Heart left ventricle (tissue), 16 donors: ENCODE results near the gene RFC2. TPM values are rescaled to one million over a fixed set of nuclear protein-coding genes. Genes with fewer than 3 reads are reported as not detected.

Source experiments
- ATAC-seq, 4 donors: fragments of 200-7000 bp; cut with Tn5 transposase; one replicate each; pipeline ENCODE4 v1.9.1; 2020 to 2022; ENCODE audit warnings: moderate library complexity in 4 of 4, mild to moderate bottlenecking in 3 of 4, moderate number of reproducible peaks in 1 of 4
- DNase-seq, 5 donors: peaks; one replicate each; pipeline ENCODE4 v3.0.0-alpha.2; 2020
- H3K27ac ChIP-seq, 12 donors: fragments of 200-600 bp; sonication (generic) in 4 of 12; one replicate each; pipeline versions ENCODE4 v1.5.0 to v1.8.0; 2016 to 2022; ENCODE audit warnings: mild to moderate bottlenecking in 2 of 12
- H3K27me3 ChIP-seq, 9 donors: fragments of 200-600 bp; sonication (generic) in 2 of 9; one replicate each; pipeline versions ENCODE4 v1.5.1 to v1.8.0; 2016 to 2022; ENCODE audit warnings: mild to moderate bottlenecking in 3 of 9
- H3K36me3 ChIP-seq, 9 donors: fragments of 200-600 bp; sonication (generic) in 2 of 9; one replicate each; pipeline versions ENCODE4 v1.5.0 to v1.8.0; 2018 to 2022; ENCODE audit warnings: mild to moderate bottlenecking in 2 of 9
- H3K4me1 ChIP-seq, 12 donors: fragments of 200-600 bp; sonication (generic) in 4 of 12; one replicate each; pipeline versions ENCODE4 v1.5.0 to v1.8.0; 2016 to 2022; ENCODE audit warnings: mild to moderate bottlenecking in 3 of 12
- H3K4me3 ChIP-seq, 12 donors: fragments of 200-600 bp; sonication (generic) in 4 of 12; one replicate each; pipeline versions ENCODE4 v1.5.0 to v1.8.0; 2017 to 2022; ENCODE audit warnings: mild to moderate bottlenecking in 9 of 12, moderate library complexity in 4 of 12
- H3K9me3 ChIP-seq, 12 donors: fragments of 200-600 bp; sonication (generic) in 4 of 12; one replicate each; pipeline versions ENCODE4 v1.5.0 to v1.8.0; 2016 to 2022; ENCODE audit warnings: mild to moderate bottlenecking in 1 of 12
- CTCF ChIP-seq, 12 donors: fragments of 200-600 bp; sonication (generic) in 4 of 12; IDR thresholded peaks; one replicate each; pipeline versions ENCODE4 v1.5.0 to v1.8.0; 2018 to 2022; ENCODE audit warnings: antibody characterized with exemption in 12 of 12, mild to moderate bottlenecking in 5 of 12
- POLR2A ChIP-seq, 2 donors: fragments of 450-650 bp; IDR thresholded peaks; one replicate each; pipeline ENCODE4 v1.6.1; 2017; ENCODE audit warnings: antibody characterized with exemption in 2 of 2, mild to moderate bottlenecking in 2 of 2, moderate library complexity in 2 of 2
- WGBS, 4 donors: extraction: QIAGEN DNeasy Blood & Tissue Kit in 2 of 4; methylation state at CpG; one replicate each; pipeline versions ENCODE4 v1.1.5 to v1.1.7; 2013 to 2018; 5-methylcytosine and 5-hydroxymethylcytosine counted together
- intact Hi-C, 10 donors: fragments of 100-400 bp; cut with DNase I; formaldehyde crosslinking; loops; one replicate each; pipeline versions ENCODE4 v1.11.1 to v1.14.2; 2022
- polyA plus RNA-seq, 2 donors: library from polyadenylated mRNA; stranded (reverse); fragments of 200-250 nt; gene quantifications; one replicate each; pipeline ENCODE4 v1.2.3, GENCODE V29; 2013
- total RNA-seq, 9 donors: library from RNA; depleted of rRNA in 2 of 9; stranded (reverse); fragments of >200 nt in 2 of 9; fragmentation: NEBNext Ultra II Directional in 3 of 9; extraction: Animal tissue kit (Norgen Biotek cat#: 25700) in 3 of 9; gene quantifications; one replicate each; pipeline versions ENCODE4 v1.1.0 to v1.2.4, GENCODE V29; 2016 to 2023
- donor health status: ischemic (EF 13 %, LVEDD 7.1; RV severe dilation, severe dysfunction).
- donor health status: healthy with polysubstance abuse.
- donor health status: DM: no; HTN: yes; CAD: no.
- donor health status: DM: no; HTN: no; CAD: no.
- donor health status: ischemic (EF 25% LVEDD 6.9; RV normal size, moderate dysfunction).
- donor health status: ischemic (EF 25% LVEDD 5.7; RV mildly dilated, moderate dysfunction).
- donor health status: healthy.
- donor health status: DM: yes; HTN: yes; CAD: no.
- donor health status: ischemic (EF 35%, LVEDD 5.7; RV mildly dilated, moderate dysfunction).
- donor health status: nonischemic (EF 11% LVEDD 7.7; RV severe dilation, severe dysfunction).
- donor health status: DM: yes; HTN: yes; CAD: no.
- donor health status: PGD.
- donor health status: ischemic (EF 29% LVEDD 5.4; RV normal size, mild dysfunction).
- donor health status: nonischemic (EF 23%, LVEDD 6.1; RV moderate dilation, normal function).

The RFC2 gene
- total and polyA plus RNA-seq, 11 donors = 7.8 to 21.8 (median 12.2) TPM

- 86 to 91% (median 89%) methylated on average over 14 to 17 of the region's 17 CpGs for WGBS, 4 donors
- Histone ChIP-seq H3K36me3 (peaks cover 0 to 33% (median 0%) of the 10 kb centered on the region in 9 donors), H3K27ac (no peak overlapping the region), H3K4me3 (no peak overlapping the region), H3K4me1 (peaks cover 0 to 22% (median 0%) of the 10 kb centered on the region in 12 donors), H3K9me3 (peaks cover 0 to 3% (median 0%) of the 10 kb centered on the region in 12 donors), H3K27me3 (no peaks in the 10 kb centered on the region)
- no peak for DNase-seq
- TF ChIP-seq CTCF (IDR thresholded peaks at IDR 0.05) = no peak
- no peak for TF ChIP-seq POLR2A (IDR thresholded peaks at IDR 0.05)
- no peak for ATAC-seq
- intact Hi-C loops = loop anchor here in 1 of 10 donors (10.0 kb wide), 1 partner anchor 82 kb away; no protein-coding TSS in a partner anchor
These were observed 31.1 kb downstream of the RFC2 start for GRCh38 chr7:74222851-74223710.

- intact Hi-C loops = loop anchor here in 1 of 10 donors (10.0 kb wide), 1 partner anchor 83 kb away; no protein-coding TSS in a partner anchor
- 91 to 93% (median 92%) methylated on average over 11 of the region's 11 CpGs for WGBS, 4 donors
- Histone ChIP-seq H3K36me3 (peaks cover 0 to 36% (median 0%) of the 10 kb centered on the region in 9 donors), H3K4me1 (peaks cover 0 to 25% (median 0%) of the 10 kb centered on the region in 12 donors), H3K9me3 (peaks cover 0 to 4% (median 0%) of the 10 kb centered on the region in 12 donors), H3K27ac (no peak overlapping the region), H3K4me3 (no peak overlapping the region), H3K27me3 (no peaks in the 10 kb centered on the region)
- no peak for ATAC-seq
- no peak for DNase-seq
- TF ChIP-seq CTCF (IDR thresholded peaks at IDR 0.05) (no peak), POLR2A (IDR thresholded peaks at IDR 0.05) (no peak)
These were observed 32.5 kb downstream of the RFC2 start for GRCh38 chr7:74221713-74222112.

GRCh38 chr7:74220229-74220628 is 34.0 kb downstream of the RFC2 start:
- DNase-seq = no peak
- Histone ChIP-seq H3K27ac (no peak overlapping the region), H3K4me3 (no peak overlapping the region), H3K27me3 (no peaks in the 10 kb centered on the region), H3K9me3 (peaks cover 0 to 4% (median 0%) of the 10 kb centered on the region in 12 donors), H3K36me3 (peaks cover 0 to 23% (median 0%) of the 10 kb centered on the region in 9 donors), H3K4me1 (peaks cover 0 to 32% (median 0%) of the 10 kb centered on the region in 12 donors)
- no peak for ATAC-seq
- TF ChIP-seq POLR2A (IDR thresholded peaks at IDR 0.05) (no peak), CTCF (IDR thresholded peaks at IDR 0.05) (no peak)
- WGBS, 4 donors = 78 to 100% (median 81%) methylated on average over 2 to 9 of the region's 9 CpGs
- intact Hi-C loops = loop anchor here in 1 of 10 donors (10.0 kb wide), 1 partner anchor 85 kb away; no protein-coding TSS in a partner anchor

- H3K27ac ChIP-seq = no peak overlapping the region
- WGBS, 4 donors = 83 to 91% (median 88%) methylated on average over 8 to 11 of the region's 11 CpGs
- H3K27me3 ChIP-seq = no peaks in the 10 kb centered on the region
- H3K4me3 ChIP-seq = no peak overlapping the region
- ATAC-seq = no peak
- peaks cover 0 to 4% (median 0%) of the 10 kb centered on the region in 12 donors for H3K9me3 ChIP-seq
- H3K36me3 ChIP-seq = peaks cover 0 to 14% (median 0%) of the 10 kb centered on the region in 9 donors
- TF ChIP-seq POLR2A (IDR thresholded peaks at IDR 0.05) (no peak), CTCF (IDR thresholded peaks at IDR 0.05) (no peak)
- H3K4me1 ChIP-seq = peaks cover 0 to 32% (median 0%) of the 10 kb centered on the region in 12 donors
- no peak for DNase-seq
- intact Hi-C loops = no loop called here
These were observed 34.8 kb downstream of the RFC2 start for GRCh38 chr7:74219416-74219815.
